Measurements from ENCODE around the gene MAPK10.

Gene MAPK10

GRCh38 chr4:86250006-86250405, 109.8 kb downstream of the MAPK10 start:
- TF ChIP-seq CTCF (IDR thresholded peaks at IDR 0.05; ENCODE audit: insufficient read depth, low read depth, low read length, missing control alignments), result no peak
- DNase-seq (ENCODE audit: low read depth), result no peak
- no peak overlapping the region for H3K4me3 ChIP-seq (ENCODE audit: low read depth, low read length)

GRCh38 chr4:86249074-86249473, 110.8 kb downstream of the MAPK10 start:
- no peak for DNase-seq (ENCODE audit: low read depth)
- no peak for TF ChIP-seq CTCF (IDR thresholded peaks at IDR 0.05; ENCODE audit: insufficient read depth, low read depth, low read length, missing control alignments)
- no peak overlapping the region for H3K4me3 ChIP-seq (ENCODE audit: low read depth, low read length)

GRCh38 chr4:86247906-86248305, 111.9 kb downstream of the MAPK10 start:
- no peak for TF ChIP-seq CTCF (IDR thresholded peaks at IDR 0.05; ENCODE audit: insufficient read depth, low read depth, low read length, missing control alignments)
- no peak overlapping the region for H3K4me3 ChIP-seq (ENCODE audit: low read depth, low read length)
- DNase-seq (ENCODE audit: low read depth), result peak; percentile 57

GRCh38 chr4:86247320-86247719, 112.5 kb downstream of the MAPK10 start:
- no peak for DNase-seq (ENCODE audit: low read depth)
- no peak for TF ChIP-seq CTCF (IDR thresholded peaks at IDR 0.05; ENCODE audit: insufficient read depth, low read depth, low read length, missing control alignments)
- no peak overlapping the region for H3K4me3 ChIP-seq (ENCODE audit: low read depth, low read length)

- TF ChIP-seq CTCF (IDR thresholded peaks at IDR 0.05; ENCODE audit: insufficient read depth, low read depth, low read length, missing control alignments), result no peak
- H3K4me3 ChIP-seq (ENCODE audit: low read depth, low read length), result no peak overlapping the region
- peak; percentile 49 for DNase-seq (ENCODE audit: low read depth)
Observed at GRCh38 chr4:86243750-86244149, 116.1 kb downstream of the MAPK10 start.

- no peak for DNase-seq (ENCODE audit: low read depth)
- H3K4me3 ChIP-seq (ENCODE audit: low read depth, low read length), result no peak overlapping the region
- TF ChIP-seq CTCF (IDR thresholded peaks at IDR 0.05; ENCODE audit: insufficient read depth, low read depth, low read length, missing control alignments), result no peak
Observed at GRCh38 chr4:86242677-86243076, 117.2 kb downstream of the MAPK10 start.

GRCh38 chr4:86235549-86235948, 124.3 kb downstream of the MAPK10 start:
- no peak overlapping the region for H3K4me3 ChIP-seq (ENCODE audit: low read depth, low read length)
- no peak for DNase-seq (ENCODE audit: low read depth)
- TF ChIP-seq CTCF (IDR thresholded peaks at IDR 0.05; ENCODE audit: insufficient read depth, low read depth, low read length, missing control alignments), result no peak
